GM23338 (cell line): ENCODE measurements around the gene FBXO45. TPM values are rescaled to one million over a fixed set of nuclear protein-coding genes. Genes with fewer than 3 reads are reported as not detected.

Experiments used
- ATAC-seq: fragments of 200-7000 bp; cut with Tn5 transposase; 3 replicates; pipeline ENCODE4 v1.9.1; 2020
- DNase-seq: peaks from one replicate; pipeline ENCODE4 v3.0.0-alpha.2; 2015; ENCODE audit warnings: low spot score
- H2AFZ ChIP-seq: fragments of 200-600 bp; sonication (generic); 2 replicates; pipeline ENCODE4 v1.8.0; 2016; ENCODE audit warnings: antibody characterized with exemption, mild to moderate bottlenecking, moderate library complexity
- H3F3A ChIP-seq: fragments of 200-600 bp; sonication (generic); replicated peaks from 2 replicates; pipeline ENCODE4 v1.8.0; 2017; ENCODE audit warnings: antibody characterized with exemption, mixed run types, low read depth
- H3K27ac ChIP-seq: fragments of 200-600 bp; sonication (generic); 2 replicates; pipeline ENCODE4 v1.6.1; 2016; ENCODE audit warnings: low read depth
- H3K27me3 ChIP-seq: fragments of 200-600 bp; sonication (generic); 2 replicates; pipeline ENCODE4 v1.8.0; 2016; ENCODE audit warnings: mild to moderate bottlenecking, mixed run types, moderate library complexity; ENCODE audit not compliant: insufficient read depth
- H3K36me3 ChIP-seq: fragments of 200-600 bp; sonication (generic); 2 replicates; pipeline ENCODE4 v1.8.0; 2016; ENCODE audit warnings: mild to moderate bottlenecking; ENCODE audit not compliant: insufficient read depth
- H3K4me1 ChIP-seq: fragments of 200-600 bp; sonication (generic); 2 replicates; pipeline ENCODE4 v1.8.0; 2016; ENCODE audit warnings: mild to moderate bottlenecking, moderate library complexity; ENCODE audit not compliant: insufficient read depth
- H3K4me2 ChIP-seq: fragments of 200-600 bp; sonication (generic); 2 replicates; pipeline ENCODE4 v1.7.1; 2017; ENCODE audit warnings: mixed run types
- H3K4me3 ChIP-seq: fragments of 200-600 bp; sonication (generic); 2 replicates; pipeline ENCODE4 v1.6.1; 2016; ENCODE audit warnings: mixed run types
- H3K79me2 ChIP-seq: fragments of 200-600 bp; sonication (generic); replicated peaks from 2 replicates; pipeline ENCODE4 v1.8.0; 2017; ENCODE audit warnings: mild to moderate bottlenecking; ENCODE audit not compliant: insufficient read depth
- H3K9me2 ChIP-seq: fragments of 200-600 bp; sonication (generic); 2 replicates; pipeline ENCODE4 v1.8.0; 2017; ENCODE audit not compliant: insufficient read depth
- H4K20me1 ChIP-seq: fragments of 200-600 bp; sonication (generic); replicated peaks from 2 replicates; pipeline ENCODE4 v1.8.0; 2017; ENCODE audit warnings: mild to moderate bottlenecking; ENCODE audit not compliant: insufficient read depth
- H3K27ac Mint-ChIP-seq: 2 replicates; pipeline ENCODE4 v1.8.0; 2020; ENCODE audit warnings: inconsistent platforms, mild to moderate bottlenecking, moderate library complexity, mixed read lengths
- H3K27me3 Mint-ChIP-seq: 3 replicates; pipeline ENCODE4 v1.8.0; 2022; ENCODE audit warnings: low read depth, mild to moderate bottlenecking, moderate library complexity, mixed read lengths, inconsistent platforms; ENCODE audit not compliant: insufficient read depth, poor library complexity
- H3K36me3 Mint-ChIP-seq: 3 replicates; pipeline ENCODE4 v1.8.0; 2021; ENCODE audit warnings: low read depth, mild to moderate bottlenecking, inconsistent platforms, moderate library complexity, mixed read lengths
- H3K4me1 Mint-ChIP-seq: 3 replicates; pipeline ENCODE4 v1.8.0; 2020; ENCODE audit warnings: mild to moderate bottlenecking, inconsistent platforms, mixed read lengths
- H3K4me3 Mint-ChIP-seq: 3 replicates; pipeline ENCODE4 v1.8.0; 2021; ENCODE audit warnings: moderate library complexity, mild to moderate bottlenecking, inconsistent platforms, mixed read lengths
- H3K9me3 Mint-ChIP-seq: 3 replicates; pipeline ENCODE4 v1.8.0; 2020; ENCODE audit warnings: moderate library complexity, mild to moderate bottlenecking, inconsistent platforms, mixed read lengths
- CREB1 ChIP-seq: fragments of 250-450 bp; sonication (Bioruptor Pico); IDR thresholded peaks from 2 replicates; pipeline ENCODE4 v1.5.0; 2020; ENCODE audit warnings: low read depth, mild to moderate bottlenecking, moderate library complexity
- CTCF ChIP-seq, 2 experiments: fragments of 200-600 bp in 1 of 2; sonication (generic) in 1 of 2; conservative IDR thresholded peaks; 2 replicates each; pipeline versions ENCODE4 v1.5.1 to v1.6.1; 2016 to 2017; ENCODE audit warnings: antibody characterized with exemption in 2 of 2, low read depth in 2 of 2, mild to moderate bottlenecking in 2 of 2, moderate library complexity in 1 of 2
- EZH2 ChIP-seq: fragments of 200-600 bp; sonication (generic); IDR thresholded peaks from one replicate; pipeline ENCODE4 v1.8.0; 2017; ENCODE audit warnings: antibody characterized with exemption, mild to moderate bottlenecking, low read depth; ENCODE audit not compliant: unreplicated experiment
- POLR2AphosphoS5 ChIP-seq: IDR thresholded peaks from 2 replicates; pipeline ENCODE4 v1.6.1; 2016; ENCODE audit warnings: antibody characterized with exemption, low read depth
- ZNF114 ChIP-seq: fragments of 250-450 bp; sonication (Bioruptor Pico); IDR thresholded peaks from 2 replicates; pipeline ENCODE4 v1.5.0; 2020; ENCODE audit warnings: mild to moderate bottlenecking, moderate library complexity
- ZNF462 ChIP-seq: fragments of 250-450 bp; sonication (Bioruptor Pico); IDR thresholded peaks from 2 replicates; pipeline ENCODE4 v1.5.0; 2020; ENCODE audit warnings: mild to moderate bottlenecking, moderate library complexity
- polyA plus RNA-seq: library from polyadenylated mRNA; unstranded; fragments of >200 nt; fragmentation: Nextera tagmentation; extraction: Ambion mirVana; gene quantifications from 2 replicates; pipeline ENCODE4 v1.2.1, GENCODE V29; 2016
- total RNA-seq: library from RNA; depleted of rRNA; stranded (reverse); fragments of >200 nt; shearing (Covaris generic); gene quantifications from 2 replicates; pipeline ENCODE4 v1.2.3, GENCODE V29; 2014

The FBXO45 gene
- total and polyA plus RNA-seq, 2 experiments from 2014 or later, result 10.3 to 23.7 TPM

GRCh38 chr3:196558476-196558875, 10.0 kb upstream of the FBXO45 start (continued):
- TF ChIP-seq ZNF462 (CRISPR knock-in tag), result no peak

- no peaks in the 10 kb centered on the region for H3K27me3 Mint-ChIP-seq
- H3K9me2 ChIP-seq, result no peaks in the 10 kb centered on the region
- H3K4me1 ChIP-seq, result no peaks in the 10 kb centered on the region
- no peak overlapping the region for H3K27ac ChIP-seq
- H2AFZ ChIP-seq, result no peak overlapping the region
- H3K4me2 ChIP-seq, result no peak overlapping the region
- H3K27ac Mint-ChIP-seq, result no peak overlapping the region
- no peak overlapping the region for H3K4me3 ChIP-seq
- H3K4me3 Mint-ChIP-seq, result no peak overlapping the region
- peaks cover 9% of the 10 kb centered on the region for H3K79me2 ChIP-seq
- ATAC-seq (no peak), DNase-seq (no peak)
- H3K36me3 Mint-ChIP-seq, result peaks cover 3% of the 10 kb centered on the region; the same call in 1 of the 3 replicates
- no peaks in the 10 kb centered on the region for H3K36me3 ChIP-seq
- H3K27me3 ChIP-seq, result no peaks in the 10 kb centered on the region
- no peaks in the 10 kb centered on the region for H3F3A ChIP-seq
- TF ChIP-seq POLR2AphosphoS5 (no peak), EZH2 (no peak), ZNF114 (CRISPR knock-in tag) (no peak), CREB1 (no peak), CTCF (conservative IDR thresholded peaks at IDR 0.05; ENCODE audit: low read depth in 2 of 2) (no peak)
- no peaks in the 10 kb centered on the region for H3K9me3 Mint-ChIP-seq
- peaks cover 3% of the 10 kb centered on the region for H4K20me1 ChIP-seq
- H3K4me1 Mint-ChIP-seq, result no peaks in the 10 kb centered on the region
Measured at GRCh38 chr3:196559826-196560225, 8.6 kb upstream of the FBXO45 start.
